ENCODE data around the gene CD200. TPM values are rescaled to one million over a fixed set of nuclear protein-coding genes. Genes with fewer than 3 reads are reported as not detected.
"Not testable (repeated sequence)": the region's sequence is repeated elsewhere in the genome, so short reads cannot be mapped to it uniquely, and the experiment has no call there.

Gene CD200
- polyA plus RNA-seq, 1 experiment: 0.10 TPM

DNA sequence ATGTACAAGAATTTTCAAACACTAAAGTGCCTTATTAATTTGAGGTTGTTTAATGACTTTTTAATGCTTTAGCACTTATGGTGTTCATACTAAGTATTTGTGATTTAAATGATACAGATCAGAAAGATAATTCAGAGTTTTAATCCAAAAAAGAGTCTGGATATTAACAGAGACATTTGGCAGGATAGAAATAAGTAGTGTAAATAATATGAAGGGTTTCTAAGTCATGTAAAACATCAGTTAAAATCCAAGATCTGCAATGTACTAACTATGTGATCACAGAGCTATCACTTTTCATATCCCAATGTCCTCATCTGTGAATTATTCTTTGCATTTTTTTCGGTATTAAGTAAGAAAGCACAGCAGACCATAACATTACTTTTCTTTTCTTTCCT is 62.9 kb downstream of the CD200 start:
- CTCF ChIA-PET: no interaction called here
- Histone ChIP-seq H3K36me3 (ENCODE audit: control insufficient read depth, insufficient read depth, low read length) (no peaks in the 10 kb centered on the region), H3K27me3 (ENCODE audit: control insufficient read depth, insufficient read depth, low read length) (no peaks in the 10 kb centered on the region), H3K4me3 (ENCODE audit: low read depth, low read length) (no peak overlapping the region)
- TF ChIP-seq, protein P1, sequence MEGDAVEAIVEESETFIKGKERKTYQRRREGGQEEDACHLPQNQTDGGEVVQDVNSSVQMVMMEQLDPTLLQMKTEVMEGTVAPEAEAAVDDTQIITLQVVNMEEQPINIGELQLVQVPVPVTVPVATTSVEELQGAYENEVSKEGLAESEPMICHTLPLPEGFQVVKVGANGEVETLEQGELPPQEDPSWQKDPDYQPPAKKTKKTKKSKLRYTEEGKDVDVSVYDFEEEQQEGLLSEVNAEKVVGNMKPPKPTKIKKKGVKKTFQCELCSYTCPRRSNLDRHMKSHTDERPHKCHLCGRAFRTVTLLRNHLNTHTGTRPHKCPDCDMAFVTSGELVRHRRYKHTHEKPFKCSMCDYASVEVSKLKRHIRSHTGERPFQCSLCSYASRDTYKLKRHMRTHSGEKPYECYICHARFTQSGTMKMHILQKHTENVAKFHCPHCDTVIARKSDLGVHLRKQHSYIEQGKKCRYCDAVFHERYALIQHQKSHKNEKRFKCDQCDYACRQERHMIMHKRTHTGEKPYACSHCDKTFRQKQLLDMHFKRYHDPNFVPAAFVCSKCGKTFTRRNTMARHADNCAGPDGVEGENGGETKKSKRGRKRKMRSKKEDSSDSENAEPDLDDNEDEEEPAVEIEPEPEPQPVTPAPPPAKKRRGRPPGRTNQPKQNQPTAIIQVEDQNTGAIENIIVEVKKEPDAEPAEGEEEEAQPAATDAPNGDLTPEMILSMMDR (IDR thresholded peaks at IDR 0.05; ENCODE audit: insufficient read depth, low read depth, low read length): no peak
- POLR2A ChIA-PET: no interaction called here
- no peak for DNase-seq (ENCODE audit: low read depth)

DNA sequence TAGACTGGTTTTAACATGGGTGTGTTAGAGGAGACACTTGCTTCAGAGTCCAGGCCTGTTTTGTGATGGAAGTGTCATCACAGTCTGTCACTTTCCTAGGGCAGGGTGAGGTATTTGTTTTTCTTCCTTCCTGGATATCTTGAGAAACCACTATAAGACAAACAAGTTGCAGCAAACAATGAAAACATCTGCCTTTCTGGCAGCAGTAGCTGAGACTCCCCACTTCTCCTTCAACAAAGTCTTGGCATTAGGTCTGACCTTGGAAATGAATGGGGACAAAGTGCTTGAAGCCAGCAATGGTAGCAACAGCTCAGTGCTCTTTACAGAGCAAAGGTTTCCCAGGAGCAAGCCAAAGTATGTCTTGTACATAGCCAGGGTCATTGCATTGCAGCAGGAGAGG is 64.6 kb downstream of the CD200 start:
- Histone ChIP-seq H3K27me3 (ENCODE audit: control insufficient read depth, insufficient read depth, low read length) (no peaks in the 10 kb centered on the region), H3K36me3 (ENCODE audit: control insufficient read depth, insufficient read depth, low read length) (no peaks in the 10 kb centered on the region), H3K4me3 (ENCODE audit: low read depth, low read length) (no peak overlapping the region)
- no peak for DNase-seq (ENCODE audit: low read depth)
- ChIA-PET CTCF (no interaction called here), POLR2A (no interaction called here)
- TF ChIP-seq, protein P1 (IDR thresholded peaks at IDR 0.05; ENCODE audit: insufficient read depth, low read depth, low read length): no peak

DNA sequence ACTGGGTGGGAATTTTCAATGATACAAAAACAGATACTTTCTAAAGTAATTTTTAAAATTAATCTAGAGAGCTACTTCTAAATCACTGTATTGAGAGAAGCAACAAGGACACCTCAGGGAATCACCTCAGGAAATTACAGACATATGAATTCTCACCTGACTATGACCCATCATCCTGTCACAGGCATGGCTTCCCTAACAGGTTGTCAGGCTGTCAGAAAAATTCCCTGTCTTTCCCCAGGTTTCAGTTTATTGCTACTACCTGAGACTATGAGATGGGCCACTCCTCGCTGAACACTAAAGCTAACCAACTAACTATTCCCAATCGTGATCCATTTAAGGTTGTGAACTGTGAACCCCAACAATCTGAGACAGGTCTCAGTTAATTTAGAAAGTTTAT is 66.1 kb downstream of the CD200 start:
- H3K4me3 ChIP-seq (ENCODE audit: low read depth, low read length): no peak overlapping the region
- no peak for DNase-seq (ENCODE audit: low read depth)
- H3K36me3 ChIP-seq (ENCODE audit: control insufficient read depth, insufficient read depth, low read length): no peaks in the 10 kb centered on the region
- H3K27me3 ChIP-seq (ENCODE audit: control insufficient read depth, insufficient read depth, low read length): no peaks in the 10 kb centered on the region
- POLR2A ChIA-PET: no interaction called here
- TF ChIP-seq, protein P1 (IDR thresholded peaks at IDR 0.05; ENCODE audit: insufficient read depth, low read depth, low read length): no peak
- CTCF ChIA-PET: no interaction called here

DNA sequence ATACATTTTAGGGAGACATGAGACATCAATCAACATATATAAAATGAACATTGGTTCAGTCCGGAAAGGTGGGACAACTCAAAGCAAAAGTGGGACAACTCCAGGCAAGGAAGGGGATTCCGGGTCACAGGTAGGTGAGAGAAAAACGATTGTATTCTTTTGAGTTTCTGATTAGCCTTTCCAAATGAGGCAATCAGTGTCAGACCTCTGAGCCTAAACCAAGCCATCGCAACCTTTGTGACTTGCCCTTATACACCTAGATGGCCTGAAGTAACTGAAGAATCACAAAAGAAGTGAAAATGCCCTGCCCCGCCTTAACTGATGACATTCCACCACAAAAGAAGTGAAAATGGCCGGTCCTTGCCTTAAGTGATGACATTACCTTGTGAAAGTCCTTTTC is 66.6 kb downstream of the CD200 start:
- POLR2A ChIA-PET: not testable (repeated sequence)

DNA sequence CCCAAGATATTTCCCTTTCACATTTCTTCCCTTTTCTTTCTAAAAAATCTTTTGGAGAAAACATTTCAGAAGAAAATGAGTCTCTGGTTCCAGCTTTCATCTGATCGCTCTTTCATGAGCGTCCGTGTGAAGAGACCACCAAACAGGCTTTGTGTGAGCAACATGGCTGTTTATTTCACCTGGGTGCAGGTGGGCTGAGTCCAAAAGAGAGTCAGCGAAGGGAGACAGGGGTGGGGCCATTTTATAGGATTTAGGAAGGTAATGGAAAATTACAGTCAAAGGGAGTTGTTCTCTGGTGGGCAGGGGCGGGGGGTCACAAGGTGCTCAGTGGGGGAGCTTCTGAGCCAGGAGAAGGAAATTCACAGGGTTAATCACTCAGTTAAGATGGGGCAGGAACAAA is 67.4 kb downstream of the CD200 start:
- CTCF ChIA-PET; H3K36me3 ChIP-seq (ENCODE audit: control insufficient read depth, insufficient read depth, low read length); H3K4me3 ChIP-seq (ENCODE audit: low read depth, low read length); H3K27me3 ChIP-seq (ENCODE audit: control insufficient read depth, insufficient read depth, low read length); POLR2A ChIA-PET; DNase-seq (ENCODE audit: low read depth): not testable (repeated sequence)

More for the DNA sequence above, 66.6 kb downstream of the CD200 start:
- CTCF ChIA-PET; H3K27me3 ChIP-seq (ENCODE audit: control insufficient read depth, insufficient read depth, low read length); H3K4me3 ChIP-seq (ENCODE audit: low read depth, low read length); H3K36me3 ChIP-seq (ENCODE audit: control insufficient read depth, insufficient read depth, low read length); DNase-seq (ENCODE audit: low read depth): not testable (repeated sequence)

DNA sequence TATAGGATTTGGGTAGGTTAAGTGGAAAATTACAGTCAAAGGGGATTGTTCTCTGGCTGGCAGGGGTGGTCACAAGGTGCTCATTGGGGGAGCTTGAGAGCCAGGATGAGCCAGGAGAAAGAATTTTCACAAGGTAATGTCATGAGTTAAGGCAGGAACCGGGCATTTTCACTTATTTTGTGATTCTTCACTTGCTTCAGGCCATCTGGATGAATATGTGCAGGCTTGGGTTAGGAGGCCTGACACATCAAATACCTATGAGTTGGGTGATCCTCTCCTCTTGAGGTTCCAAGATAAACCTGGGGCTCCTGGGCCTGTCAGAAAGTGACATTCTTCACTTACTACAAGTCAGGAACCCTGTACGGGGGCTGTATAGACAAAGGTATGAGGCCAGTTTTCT is 68.7 kb downstream of the CD200 start:
- no peaks in the 10 kb centered on the region for H3K27me3 ChIP-seq (ENCODE audit: control insufficient read depth, insufficient read depth, low read length)
- TF ChIP-seq, protein P1 (IDR thresholded peaks at IDR 0.05; ENCODE audit: insufficient read depth, low read depth, low read length): no peak
- POLR2A ChIA-PET: no interaction called here
- DNase-seq (ENCODE audit: low read depth): no peak
- CTCF ChIA-PET: no interaction called here
- H3K36me3 ChIP-seq (ENCODE audit: control insufficient read depth, insufficient read depth, low read length): no peaks in the 10 kb centered on the region
- H3K4me3 ChIP-seq (ENCODE audit: low read depth, low read length): no peak overlapping the region

Data from BJ (cell line).